HEK293 (cell line): ENCODE measurements around the gene TRABD2A.

Source experiments
- CTCF ChIA-PET: fragments of 350-600 bp; formaldehyde crosslinking; extraction: SDS; loops from one replicate; lab custom pipeline; 2021; ENCODE audit warnings: antibody characterized with exemption; lab: Yijun Ruan, JAX
- POLR2A ChIA-PET: fragments of 300-600 bp; formaldehyde crosslinking; extraction: SDS; loops from one replicate; lab custom pipeline; 2020; ENCODE audit warnings: antibody characterized with exemption, inconsistent platforms; lab: Yijun Ruan, JAX
- H3K27ac ChIP-seq: fragments of 200-500 bp; sonication (Bioruptor generic); 2 replicates; pipeline ENCODE4 v1.5.1; 2014; ENCODE audit warnings: low read depth, low read length, control low read depth, inconsistent platforms; ENCODE audit errors: extremely low read depth
- H3K36me3 ChIP-seq, 2 experiments: fragments of 200-500 bp in 1 of 2; sonication (Bioruptor generic) in 1 of 2; 1 replicate in 1 of 2; 2 replicates in 1 of 2; pipeline ENCODE4 v1.5.1; 2014 to 2017; ENCODE audit warnings: inconsistent platforms in 2 of 2, low read length in 2 of 2; ENCODE audit not compliant: control insufficient read depth in 2 of 2, insufficient read depth in 1 of 2
- H3K4me1 ChIP-seq: fragments of 200-500 bp; sonication (Bioruptor generic); 2 replicates; pipeline ENCODE4 v1.5.1; 2014; ENCODE audit warnings: mild to moderate bottlenecking, low read length, inconsistent platforms; ENCODE audit not compliant: control insufficient read depth, insufficient read depth
- H3K4me3 ChIP-seq: 2 replicates; pipeline ENCODE4 v1.5.1; 2011; ENCODE audit warnings: low read depth, mild to moderate bottlenecking, control low read depth, low read length, moderate library complexity
- H3K9me3 ChIP-seq: fragments of 200-500 bp; sonication (Bioruptor generic); 2 replicates; pipeline ENCODE4 v1.5.1; 2014; ENCODE audit warnings: low read depth, low read length, inconsistent platforms; ENCODE audit not compliant: control insufficient read depth, insufficient read depth
- IKZF3 ChIP-seq: fragments of 450-650 bp; IDR thresholded peaks from 2 replicates; pipeline ENCODE4 v1.5.0; 2018; ENCODE audit warnings: missing biosample characterization, mild to moderate bottlenecking, missing genetic modification characterization, moderate library complexity
- SP3 ChIP-seq: fragments of 450-650 bp; formaldehyde crosslinking; IDR thresholded peaks from 2 replicates; pipeline ENCODE4 v1.5.1; 2016; ENCODE audit warnings: missing biosample characterization, missing genetic modification characterization
- TCF7L2 ChIP-seq: IDR thresholded peaks from 2 replicates; pipeline ENCODE4 v1.6.1; 2011; ENCODE audit warnings: low read depth, mild to moderate bottlenecking, inconsistent platforms, low read length, moderate library complexity, borderline replicate concordance
- YY2 ChIP-seq: fragments of 450-650 bp; formaldehyde crosslinking; IDR thresholded peaks from 2 replicates; pipeline ENCODE4 v1.5.1; 2016; ENCODE audit warnings: missing biosample characterization, missing genetic modification characterization
- ZNF157 ChIP-seq: fragments of 450-650 bp; formaldehyde crosslinking; IDR thresholded peaks from 2 replicates; pipeline ENCODE4 v1.5.1; 2016; ENCODE audit warnings: missing biosample characterization, missing genetic modification characterization
- ZNF239 ChIP-seq: fragments of 450-650 bp; formaldehyde crosslinking; IDR thresholded peaks from 2 replicates; pipeline ENCODE4 v1.5.1; 2016; ENCODE audit warnings: missing biosample characterization, missing genetic modification characterization
- ZNF391 ChIP-seq: fragments of 450-650 bp; formaldehyde crosslinking; IDR thresholded peaks from 2 replicates; pipeline ENCODE4 v1.5.1; 2016; ENCODE audit warnings: low read depth, missing biosample characterization, missing genetic modification characterization, borderline replicate concordance
- ZNF426 ChIP-seq: fragments of 450-650 bp; formaldehyde crosslinking; IDR thresholded peaks from 2 replicates; pipeline ENCODE4 v1.5.1; 2017; ENCODE audit warnings: missing biosample characterization, missing genetic modification characterization, mild to moderate bottlenecking, inconsistent platforms, moderate library complexity
- ZNF585B ChIP-seq: fragments of 450-650 bp; formaldehyde crosslinking; IDR thresholded peaks from 2 replicates; pipeline ENCODE4 v1.5.1; 2016; ENCODE audit warnings: missing biosample characterization, missing genetic modification characterization
- ZNF600 ChIP-seq: fragments of 450-650 bp; formaldehyde crosslinking; IDR thresholded peaks from 2 replicates; pipeline ENCODE4 v1.5.1; 2016; ENCODE audit warnings: missing biosample characterization, missing genetic modification characterization
- ZNF843 ChIP-seq: fragments of 450-650 bp; formaldehyde crosslinking; IDR thresholded peaks from 2 replicates; pipeline ENCODE4 v1.5.1; 2016; ENCODE audit warnings: missing biosample characterization, missing genetic modification characterization
- TF ChIP-seq, protein P1 (sequence below): fragments of 450-650 bp; formaldehyde crosslinking; IDR thresholded peaks from 2 replicates; pipeline ENCODE4 v1.5.1; 2017; ENCODE audit warnings: missing biosample characterization, missing genetic modification characterization
- TF ChIP-seq, protein P2 (sequence below): fragments of 450-650 bp; formaldehyde crosslinking; IDR thresholded peaks from 2 replicates; pipeline ENCODE4 v1.5.1; 2016; ENCODE audit warnings: missing biosample characterization, missing genetic modification characterization
- TF ChIP-seq, protein P3 (sequence below): fragments of 450-650 bp; formaldehyde crosslinking; IDR thresholded peaks from 2 replicates; pipeline ENCODE4 v1.5.1; 2016; ENCODE audit warnings: missing biosample characterization, missing genetic modification characterization
- TF ChIP-seq, protein P4 (sequence below): fragments of 450-650 bp; formaldehyde crosslinking; IDR thresholded peaks from 2 replicates; pipeline ENCODE4 v1.5.1; 2016; ENCODE audit warnings: missing biosample characterization, missing genetic modification characterization
- TF ChIP-seq, protein P5 (sequence below): fragments of 450-650 bp; formaldehyde crosslinking; IDR thresholded peaks from 2 replicates; pipeline ENCODE4 v1.5.1; 2016; ENCODE audit warnings: missing biosample characterization, missing genetic modification characterization
- TF ChIP-seq, protein P6 (sequence below): fragments of 450-650 bp; formaldehyde crosslinking; IDR thresholded peaks from 2 replicates; pipeline ENCODE4 v1.5.1; 2016; ENCODE audit warnings: missing biosample characterization, missing genetic modification characterization, borderline replicate concordance
- TF ChIP-seq, protein P7 (sequence below): fragments of 450-650 bp; IDR thresholded peaks from 2 replicates; pipeline ENCODE4 v1.5.1; 2018; ENCODE audit warnings: missing biosample characterization, mild to moderate bottlenecking, missing genetic modification characterization

TRABD2A gene

DNA sequence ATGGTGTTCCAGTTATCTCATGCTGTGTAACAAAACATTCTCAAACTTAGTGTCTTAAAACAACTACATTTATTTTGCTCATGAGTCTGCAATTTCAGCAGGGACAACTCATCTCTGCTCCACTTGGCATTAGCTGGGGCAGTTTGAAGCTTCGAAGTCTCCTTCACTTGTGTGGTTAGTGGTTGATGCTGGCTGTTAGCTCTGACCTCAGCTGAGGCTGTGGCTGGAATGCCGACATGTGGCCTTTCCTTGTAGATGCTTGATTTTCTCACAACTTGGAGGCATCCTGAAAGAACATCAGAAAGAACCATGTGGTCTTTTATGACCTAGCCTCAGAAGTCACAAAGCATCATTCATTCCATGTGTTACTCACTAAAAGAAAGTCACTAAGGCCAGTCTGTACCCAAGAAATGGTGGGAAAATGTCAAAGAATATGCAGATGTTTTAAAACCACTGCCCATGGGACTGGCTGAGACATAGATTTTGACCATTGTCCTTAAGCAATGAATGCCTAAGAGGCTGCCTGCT lies 20.8 kb upstream of the TRABD2A start:
- H3K4me1 ChIP-seq, result peaks cover 1% of the 10 kb centered on the region
- ChIA-PET CTCF (interaction anchor here (0.6 to 1.6 kb wide), 3 partner anchors 19 to 158 kb away, joined by 3 to 6 read pairs (median 6); no protein-coding TSS in a partner anchor), POLR2A (interaction anchor here (1.0 kb wide), 1 partner anchor 22 kb away, joined by 4 read pairs; no protein-coding TSS in a partner anchor)

More for the DNA sequence above, 20.8 kb upstream of the TRABD2A start:
- no peaks in the 10 kb centered on the region for H3K36me3 ChIP-seq
- TF ChIP-seq ZNF426 (tag by site-specific recombination) (no peak), ZNF585B (tag by site-specific recombination) (no peak), YY2 (tag by site-specific recombination) (no peak), ZNF600 (no peak), IKZF3 (tag by site-specific recombination) (no peak), ZNF843 (tag by site-specific recombination) (no peak), SP3 (no peak), ZNF239 (tag by site-specific recombination) (no peak), TCF7L2 (no peak), ZNF391 (tag by site-specific recombination) (no peak), ZNF157 (tag by site-specific recombination) (no peak)
- TF ChIP-seq, protein P1, sequence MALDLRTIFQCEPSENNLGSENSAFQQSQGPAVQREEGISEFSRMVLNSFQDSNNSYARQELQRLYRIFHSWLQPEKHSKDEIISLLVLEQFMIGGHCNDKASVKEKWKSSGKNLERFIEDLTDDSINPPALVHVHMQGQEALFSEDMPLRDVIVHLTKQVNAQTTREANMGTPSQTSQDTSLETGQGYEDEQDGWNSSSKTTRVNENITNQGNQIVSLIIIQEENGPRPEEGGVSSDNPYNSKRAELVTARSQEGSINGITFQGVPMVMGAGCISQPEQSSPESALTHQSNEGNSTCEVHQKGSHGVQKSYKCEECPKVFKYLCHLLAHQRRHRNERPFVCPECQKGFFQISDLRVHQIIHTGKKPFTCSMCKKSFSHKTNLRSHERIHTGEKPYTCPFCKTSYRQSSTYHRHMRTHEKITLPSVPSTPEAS (tag by site-specific recombination), result no peak
- TF ChIP-seq, protein P2, sequence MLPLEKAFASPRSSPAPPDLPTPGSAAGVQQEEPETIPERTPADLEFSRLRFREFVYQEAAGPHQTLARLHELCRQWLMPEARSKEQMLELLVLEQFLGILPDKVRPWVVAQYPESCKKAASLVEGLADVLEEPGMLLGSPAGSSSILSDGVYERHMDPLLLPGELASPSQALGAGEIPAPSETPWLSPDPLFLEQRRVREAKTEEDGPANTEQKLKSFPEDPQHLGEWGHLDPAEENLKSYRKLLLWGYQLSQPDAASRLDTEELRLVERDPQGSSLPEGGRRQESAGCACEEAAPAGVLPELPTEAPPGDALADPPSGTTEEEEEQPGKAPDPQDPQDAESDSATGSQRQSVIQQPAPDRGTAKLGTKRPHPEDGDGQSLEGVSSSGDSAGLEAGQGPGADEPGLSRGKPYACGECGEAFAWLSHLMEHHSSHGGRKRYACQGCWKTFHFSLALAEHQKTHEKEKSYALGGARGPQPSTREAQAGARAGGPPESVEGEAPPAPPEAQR (tag by site-specific recombination), result no peak
- TF ChIP-seq, protein P3, sequence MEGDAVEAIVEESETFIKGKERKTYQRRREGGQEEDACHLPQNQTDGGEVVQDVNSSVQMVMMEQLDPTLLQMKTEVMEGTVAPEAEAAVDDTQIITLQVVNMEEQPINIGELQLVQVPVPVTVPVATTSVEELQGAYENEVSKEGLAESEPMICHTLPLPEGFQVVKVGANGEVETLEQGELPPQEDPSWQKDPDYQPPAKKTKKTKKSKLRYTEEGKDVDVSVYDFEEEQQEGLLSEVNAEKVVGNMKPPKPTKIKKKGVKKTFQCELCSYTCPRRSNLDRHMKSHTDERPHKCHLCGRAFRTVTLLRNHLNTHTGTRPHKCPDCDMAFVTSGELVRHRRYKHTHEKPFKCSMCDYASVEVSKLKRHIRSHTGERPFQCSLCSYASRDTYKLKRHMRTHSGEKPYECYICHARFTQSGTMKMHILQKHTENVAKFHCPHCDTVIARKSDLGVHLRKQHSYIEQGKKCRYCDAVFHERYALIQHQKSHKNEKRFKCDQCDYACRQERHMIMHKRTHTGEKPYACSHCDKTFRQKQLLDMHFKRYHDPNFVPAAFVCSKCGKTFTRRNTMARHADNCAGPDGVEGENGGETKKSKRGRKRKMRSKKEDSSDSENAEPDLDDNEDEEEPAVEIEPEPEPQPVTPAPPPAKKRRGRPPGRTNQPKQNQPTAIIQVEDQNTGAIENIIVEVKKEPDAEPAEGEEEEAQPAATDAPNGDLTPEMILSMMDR, result no peak
- TF ChIP-seq, protein P4, sequence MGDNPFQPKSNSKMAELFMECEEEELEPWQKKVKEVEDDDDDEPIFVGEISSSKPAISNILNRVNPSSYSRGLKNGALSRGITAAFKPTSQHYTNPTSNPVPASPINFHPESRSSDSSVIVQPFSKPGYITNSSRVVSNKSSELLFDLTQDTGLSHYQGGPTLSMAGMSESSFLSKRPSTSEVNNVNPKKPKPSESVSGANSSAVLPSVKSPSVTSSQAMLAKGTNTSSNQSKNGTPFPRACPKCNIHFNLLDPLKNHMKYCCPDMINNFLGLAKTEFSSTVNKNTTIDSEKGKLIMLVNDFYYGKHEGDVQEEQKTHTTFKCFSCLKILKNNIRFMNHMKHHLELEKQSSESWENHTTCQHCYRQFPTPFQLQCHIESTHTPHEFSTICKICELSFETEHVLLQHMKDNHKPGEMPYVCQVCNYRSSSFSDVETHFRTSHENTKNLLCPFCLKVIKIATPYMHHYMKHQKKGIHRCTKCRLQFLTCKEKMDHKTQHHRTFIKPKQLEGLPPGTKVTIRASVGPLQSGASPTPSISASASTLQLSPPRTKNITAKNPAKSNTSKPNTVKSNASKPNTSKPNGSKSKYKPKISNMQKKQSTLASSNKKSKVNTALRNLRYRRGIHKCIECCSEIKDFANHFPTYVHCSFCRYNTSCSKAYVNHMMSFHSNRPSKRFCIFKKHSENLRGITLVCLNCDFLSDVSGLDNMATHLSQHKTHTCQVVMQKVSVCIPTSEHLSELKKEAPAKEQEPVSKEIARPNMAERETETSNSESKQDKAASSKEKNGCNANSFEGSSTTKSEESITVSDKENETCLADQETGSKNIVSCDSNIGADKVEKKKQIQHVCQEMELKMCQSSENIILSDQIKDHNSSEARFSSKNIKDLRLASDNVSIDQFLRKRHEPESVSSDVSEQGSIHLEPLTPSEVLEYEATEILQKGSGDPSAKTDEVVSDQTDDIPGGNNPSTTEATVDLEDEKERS (tag by site-specific recombination), result no peak
- TF ChIP-seq, protein P5, sequence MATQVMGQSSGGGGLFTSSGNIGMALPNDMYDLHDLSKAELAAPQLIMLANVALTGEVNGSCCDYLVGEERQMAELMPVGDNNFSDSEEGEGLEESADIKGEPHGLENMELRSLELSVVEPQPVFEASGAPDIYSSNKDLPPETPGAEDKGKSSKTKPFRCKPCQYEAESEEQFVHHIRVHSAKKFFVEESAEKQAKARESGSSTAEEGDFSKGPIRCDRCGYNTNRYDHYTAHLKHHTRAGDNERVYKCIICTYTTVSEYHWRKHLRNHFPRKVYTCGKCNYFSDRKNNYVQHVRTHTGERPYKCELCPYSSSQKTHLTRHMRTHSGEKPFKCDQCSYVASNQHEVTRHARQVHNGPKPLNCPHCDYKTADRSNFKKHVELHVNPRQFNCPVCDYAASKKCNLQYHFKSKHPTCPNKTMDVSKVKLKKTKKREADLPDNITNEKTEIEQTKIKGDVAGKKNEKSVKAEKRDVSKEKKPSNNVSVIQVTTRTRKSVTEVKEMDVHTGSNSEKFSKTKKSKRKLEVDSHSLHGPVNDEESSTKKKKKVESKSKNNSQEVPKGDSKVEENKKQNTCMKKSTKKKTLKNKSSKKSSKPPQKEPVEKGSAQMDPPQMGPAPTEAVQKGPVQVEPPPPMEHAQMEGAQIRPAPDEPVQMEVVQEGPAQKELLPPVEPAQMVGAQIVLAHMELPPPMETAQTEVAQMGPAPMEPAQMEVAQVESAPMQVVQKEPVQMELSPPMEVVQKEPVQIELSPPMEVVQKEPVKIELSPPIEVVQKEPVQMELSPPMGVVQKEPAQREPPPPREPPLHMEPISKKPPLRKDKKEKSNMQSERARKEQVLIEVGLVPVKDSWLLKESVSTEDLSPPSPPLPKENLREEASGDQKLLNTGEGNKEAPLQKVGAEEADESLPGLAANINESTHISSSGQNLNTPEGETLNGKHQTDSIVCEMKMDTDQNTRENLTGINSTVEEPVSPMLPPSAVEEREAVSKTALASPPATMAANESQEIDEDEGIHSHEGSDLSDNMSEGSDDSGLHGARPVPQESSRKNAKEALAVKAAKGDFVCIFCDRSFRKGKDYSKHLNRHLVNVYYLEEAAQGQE (tag by site-specific recombination), result no peak
- TF ChIP-seq, protein P6, sequence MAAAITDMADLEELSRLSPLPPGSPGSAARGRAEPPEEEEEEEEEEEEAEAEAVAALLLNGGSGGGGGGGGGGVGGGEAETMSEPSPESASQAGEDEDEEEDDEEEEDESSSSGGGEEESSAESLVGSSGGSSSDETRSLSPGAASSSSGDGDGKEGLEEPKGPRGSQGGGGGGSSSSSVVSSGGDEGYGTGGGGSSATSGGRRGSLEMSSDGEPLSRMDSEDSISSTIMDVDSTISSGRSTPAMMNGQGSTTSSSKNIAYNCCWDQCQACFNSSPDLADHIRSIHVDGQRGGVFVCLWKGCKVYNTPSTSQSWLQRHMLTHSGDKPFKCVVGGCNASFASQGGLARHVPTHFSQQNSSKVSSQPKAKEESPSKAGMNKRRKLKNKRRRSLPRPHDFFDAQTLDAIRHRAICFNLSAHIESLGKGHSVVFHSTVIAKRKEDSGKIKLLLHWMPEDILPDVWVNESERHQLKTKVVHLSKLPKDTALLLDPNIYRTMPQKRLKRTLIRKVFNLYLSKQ, result no peak
- TF ChIP-seq, protein P7, sequence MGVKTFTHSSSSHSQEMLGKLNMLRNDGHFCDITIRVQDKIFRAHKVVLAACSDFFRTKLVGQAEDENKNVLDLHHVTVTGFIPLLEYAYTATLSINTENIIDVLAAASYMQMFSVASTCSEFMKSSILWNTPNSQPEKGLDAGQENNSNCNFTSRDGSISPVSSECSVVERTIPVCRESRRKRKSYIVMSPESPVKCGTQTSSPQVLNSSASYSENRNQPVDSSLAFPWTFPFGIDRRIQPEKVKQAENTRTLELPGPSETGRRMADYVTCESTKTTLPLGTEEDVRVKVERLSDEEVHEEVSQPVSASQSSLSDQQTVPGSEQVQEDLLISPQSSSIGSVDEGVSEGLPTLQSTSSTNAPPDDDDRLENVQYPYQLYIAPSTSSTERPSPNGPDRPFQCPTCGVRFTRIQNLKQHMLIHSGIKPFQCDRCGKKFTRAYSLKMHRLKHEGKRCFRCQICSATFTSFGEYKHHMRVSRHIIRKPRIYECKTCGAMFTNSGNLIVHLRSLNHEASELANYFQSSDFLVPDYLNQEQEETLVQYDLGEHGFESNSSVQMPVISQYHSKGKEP (tag by site-specific recombination), result no peak
- no peak overlapping the region for H3K27ac ChIP-seq
- no peak overlapping the region for H3K4me3 ChIP-seq
- no peaks in the 10 kb centered on the region for H3K9me3 ChIP-seq
